H1 (cell line): ENCODE results near the gene FARP2. TPM values are rescaled to one million over a fixed set of nuclear protein-coding genes. Genes with fewer than 3 reads are reported as not detected.

Experiments used
- BRCA1 ChIP-seq: IDR thresholded peaks from 2 replicates; pipeline ENCODE4 v1.6.1; 2012; ENCODE audit warnings: low read depth, low read length, improper control_type of control experiment
- CBX5 ChIP-seq: fragments of 300-800, 300-1000 bp; sonication (generic); IDR thresholded peaks from 2 replicates; pipeline ENCODE4 v1.7.1; 2016; ENCODE audit warnings: antibody characterized with exemption, low read length, low read depth
- CEBPB ChIP-seq: IDR thresholded peaks from 2 replicates; pipeline ENCODE4 v1.6.1; 2012; ENCODE audit warnings: low read depth, low read length
- CHD2 ChIP-seq: IDR thresholded peaks from 2 replicates; pipeline ENCODE4 v1.6.1; 2012; ENCODE audit warnings: low read length, improper control_type of control experiment
- CREB1 ChIP-seq: IDR thresholded peaks from 2 replicates; pipeline ENCODE4 v1.6.1; 2012; ENCODE audit warnings: inconsistent platforms
- EP300 ChIP-seq, 2 experiments: IDR thresholded peaks; 1 replicate in 1 of 2; 2 replicates in 1 of 2; pipeline ENCODE4 v1.6.1; 2011 to 2012; ENCODE audit warnings: low read depth in 2 of 2, low read length in 2 of 2, mild to moderate bottlenecking in 2 of 2, borderline replicate concordance in 1 of 2, inconsistent platforms in 1 of 2, moderate library complexity in 1 of 2
- FOSL1 ChIP-seq: IDR thresholded peaks from 2 replicates; pipeline ENCODE4 v1.6.1; 2011; ENCODE audit warnings: mild to moderate bottlenecking, low read depth, low read length, moderate library complexity; ENCODE audit not compliant: insufficient read depth
- GABPA ChIP-seq: IDR thresholded peaks from 2 replicates; pipeline ENCODE4 v1.6.1; 2011; ENCODE audit warnings: mild to moderate bottlenecking, low read length, moderate library complexity, borderline replicate concordance; ENCODE audit not compliant: insufficient read depth
- JUN ChIP-seq: IDR thresholded peaks from 2 replicates; pipeline ENCODE4 v1.6.1; 2011; ENCODE audit warnings: low read depth, mild to moderate bottlenecking, improper control_type of control experiment, low read length
- KDM4A ChIP-seq: IDR thresholded peaks from one replicate; pipeline ENCODE4 v1.7.1; 2012; ENCODE audit warnings: low read depth, mild to moderate bottlenecking, moderate library complexity, low read length, inconsistent platforms; ENCODE audit not compliant: severe bottlenecking
- NRF1 ChIP-seq: IDR thresholded peaks from 2 replicates; pipeline ENCODE4 v1.6.1; 2011; ENCODE audit warnings: mild to moderate bottlenecking, low read depth, low read length, improper control_type of control experiment
- PHF8 ChIP-seq: fragments of 200-600 bp; sonication (generic); conservative IDR thresholded peaks from 2 replicates; pipeline ENCODE4 v1.7.1; 2012; ENCODE audit warnings: low read depth, mild to moderate bottlenecking, inconsistent platforms, low read length, moderate library complexity
- POLR2A ChIP-seq, 2 experiments: IDR thresholded peaks; 1 replicate in 1 of 2; 2 replicates in 1 of 2; pipeline ENCODE4 v1.6.1; 2011; ENCODE audit warnings: low read depth in 2 of 2, low read length in 2 of 2, mild to moderate bottlenecking in 2 of 2; ENCODE audit errors: control extremely low read depth in 1 of 2
- POLR2AphosphoS5 ChIP-seq: IDR thresholded peaks from 2 replicates; pipeline ENCODE4 v1.6.1; 2011; ENCODE audit warnings: low read depth, low read length
- RAD21 ChIP-seq, 2 experiments: IDR thresholded peaks in 1 of 2; conservative IDR thresholded peaks in 1 of 2; 2 replicates each; pipeline ENCODE4 v1.6.1; 2011; ENCODE audit warnings: low read depth in 2 of 2, low read length in 2 of 2, improper control_type of control experiment in 1 of 2, inconsistent platforms in 1 of 2, mild to moderate bottlenecking in 1 of 2, moderate library complexity in 1 of 2
- RNF2 ChIP-seq: fragments of 200-900, 300-1000 bp; sonication (generic); IDR thresholded peaks from 2 replicates; pipeline ENCODE4 v1.7.1; 2016; ENCODE audit warnings: borderline replicate concordance, low read depth, mild to moderate bottlenecking, antibody characterized with exemption, low read length; ENCODE audit not compliant: poor library complexity, severe bottlenecking; ENCODE audit errors: missing control alignments
- SAP30 ChIP-seq: fragments of 300-600 bp; sonication (generic); IDR thresholded peaks from 2 replicates; pipeline ENCODE4 v1.7.1; 2012; ENCODE audit warnings: low read length, moderate library complexity, mild to moderate bottlenecking, inconsistent platforms; ENCODE audit not compliant: insufficient read depth, insufficient replicate concordance
- SIRT6 ChIP-seq: IDR thresholded peaks from one replicate; pipeline ENCODE4 v1.7.1; 2012; ENCODE audit warnings: low read length, inconsistent platforms
- SIX5 ChIP-seq: IDR thresholded peaks from 2 replicates; pipeline ENCODE4 v1.6.1; 2011; ENCODE audit warnings: mild to moderate bottlenecking, low read depth, low read length
- TAF1 ChIP-seq: IDR thresholded peaks from 2 replicates; pipeline ENCODE4 v1.6.1; 2011; ENCODE audit warnings: mild to moderate bottlenecking, low read depth, low read length
- polyA plus RNA-seq, 7 experiments: library from polyadenylated mRNA; depleted of rRNA in 3 of 7; stranded (reverse) in 5 of 7; unstranded in 2 of 7; fragments of >200 nt in 5 of 7; fragments of 200-250 nt in 2 of 7; gene quantifications; 1 replicate in 5 of 7; 2 replicates in 1 of 7; 4 replicates in 1 of 7; pipeline versions ENCODE4 v1.2.1 to v1.2.3, GENCODE V29; 2011 to 2013; ENCODE audit warnings: missing spikeins in 2 of 7, mixed read lengths in 2 of 7
- total RNA-seq: library from RNA; stranded (reverse); fragmentation: NEBNext Ultra II Directional; extraction: Animal tissue kit (Norgen Biotek cat#: 25700); gene quantifications from 2 replicates; pipeline ENCODE4 v1.2.1, GENCODE V29; 2021
- TF ChIP-seq, protein P1 (sequence below): IDR thresholded peaks from 2 replicates; pipeline ENCODE4 v1.6.1; 2012; ENCODE audit warnings: inconsistent platforms

The FARP2 gene
- total and polyA plus RNA-seq, 2 of the 8 experiments (the other 6 are each of a cell fraction or from before 2014, with no cell fraction given) = 12.4 to 33.4 TPM

DNA sequence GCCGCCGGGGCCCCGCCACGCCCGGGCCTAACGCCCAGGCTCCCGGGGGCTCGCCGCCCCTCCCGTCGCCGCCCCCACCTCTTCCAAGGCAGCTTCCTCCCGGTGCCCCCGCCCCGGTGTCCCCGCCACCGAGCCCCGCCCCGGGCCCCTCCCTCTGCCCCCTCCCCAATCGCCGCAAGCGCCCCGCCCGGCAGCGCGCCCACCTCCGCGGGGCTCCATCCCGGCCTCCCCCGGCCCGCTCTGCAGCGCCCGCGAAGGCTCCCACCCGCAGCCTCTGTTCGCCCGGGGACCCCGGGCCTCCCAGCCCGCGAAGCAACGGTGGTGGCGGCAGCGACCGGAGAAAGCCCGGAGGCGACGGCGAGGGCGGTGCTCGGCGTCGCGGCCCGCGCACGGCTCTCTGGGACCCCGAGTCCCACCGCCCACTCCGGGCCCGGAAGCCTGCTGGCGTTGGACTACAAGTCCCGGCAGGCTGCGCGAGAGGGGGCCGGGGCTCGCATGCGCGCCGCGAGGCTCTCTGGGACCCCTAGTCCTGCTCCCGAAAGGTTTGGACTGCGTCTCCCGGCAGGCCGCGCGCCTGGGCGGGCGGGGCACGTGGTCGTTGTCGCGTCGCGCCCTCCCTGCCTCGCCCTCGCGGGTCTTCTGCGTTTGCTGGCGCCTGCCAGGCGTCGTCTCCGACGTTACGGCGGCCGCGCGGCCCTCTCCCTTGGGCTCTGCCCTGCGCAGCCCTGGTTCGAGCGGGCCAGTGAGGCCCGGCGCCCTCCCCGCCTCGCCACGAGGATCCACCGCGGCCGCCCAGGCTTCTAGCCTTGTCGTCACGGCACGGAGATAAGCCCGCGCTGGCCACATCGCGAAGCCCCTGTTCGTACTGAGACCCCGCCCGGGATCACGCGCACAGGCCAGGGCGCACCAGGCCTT is 152.4 kb downstream of the FARP2 start, which contains the start of gene STK25 (continued):
- TF ChIP-seq POLR2AphosphoS5 (no peak; the same call in none of the 2 replicates), POLR2A (IDR thresholded peaks at IDR 0.05; ENCODE audit: control extremely low read depth in 1 of 2, low read depth in 2 of 2, low read length in 2 of 2) (peak in 1 of 2 experiments; percentile 66; a peak in 1 of 3 replicates), SAP30 (no peak), FOSL1 (0 out of 2 replicates have a peak, but pooled peaks have one; percentile 4), CBX5 (no peak), GABPA (no peak), SIX5 (peak; percentile 93), CHD2 (peak; percentile 85), JUN (no peak), KDM4A (peak; percentile 100), SIRT6 (no peak), EP300 (IDR thresholded peaks at IDR 0.05; ENCODE audit: borderline replicate concordance in 1 of 2, low read depth in 2 of 2, low read length in 2 of 2) (no peak), BRCA1 (no peak), NRF1 (peak; percentile 54), TAF1 (peak; percentile 35; the same call in 1 of the 2 replicates), RAD21 (IDR thresholded peaks at IDR 0.05 in 1 of 2, conservative IDR thresholded peaks at IDR 0.05 in 1 of 2; ENCODE audit: low read depth in 2 of 2, low read length in 2 of 2) (no peak), CEBPB (no peak), RNF2 (peak; percentile 83), CREB1 (peak; percentile 85), PHF8 (peak; percentile 48)
- TF ChIP-seq, protein P1, sequence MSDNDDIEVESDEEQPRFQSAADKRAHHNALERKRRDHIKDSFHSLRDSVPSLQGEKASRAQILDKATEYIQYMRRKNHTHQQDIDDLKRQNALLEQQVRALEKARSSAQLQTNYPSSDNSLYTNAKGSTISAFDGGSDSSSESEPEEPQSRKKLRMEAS = peak; percentile 100
